HG03175 (cell line): Measurements from ENCODE around the gene BCL6B.

ENCODE experiments used
- ATAC-seq: cut with Tn5 transposase; IDR thresholded peaks from one replicate; pipeline ENCODE4 v1.9.1; 2021; ENCODE audit warnings: mild to moderate bottlenecking, moderate library complexity; ENCODE audit not compliant: unreplicated experiment

The BCL6B gene

GRCh38 chr17:7005716-7006115 is 17.1 kb upstream of the BCL6B start:
- ATAC-seq: no peak

GRCh38 chr17:7007143-7007542 is 15.7 kb upstream of the BCL6B start:
- ATAC-seq: no peak

GRCh38 chr17:7010523-7010922 is 12.3 kb upstream of the BCL6B start:
- ATAC-seq: no peak

DNA sequence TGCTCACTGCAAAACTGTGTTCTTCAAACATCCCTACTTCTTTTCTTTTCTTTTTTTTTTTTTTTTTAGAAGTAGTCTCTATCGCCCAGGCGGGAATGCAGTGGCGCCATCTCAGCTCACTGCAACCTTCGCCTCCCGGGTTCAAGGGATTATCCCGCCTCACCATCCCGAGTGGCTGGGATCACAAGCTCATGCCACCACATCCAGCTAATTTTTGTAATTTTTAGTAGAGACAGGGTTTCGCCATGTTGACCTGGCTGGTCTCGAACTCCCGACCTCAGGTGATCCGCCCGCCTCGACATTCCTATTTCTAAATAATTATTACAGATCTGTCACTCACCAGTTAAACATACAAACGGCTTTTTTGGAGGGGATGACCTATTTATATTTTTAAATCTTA is 11.4 kb upstream of the BCL6B start:
- ATAC-seq: no peak

- no peak for ATAC-seq
Observed at GRCh38 chr17:7011942-7012254, 11.0 kb upstream of the BCL6B start.

DNA sequence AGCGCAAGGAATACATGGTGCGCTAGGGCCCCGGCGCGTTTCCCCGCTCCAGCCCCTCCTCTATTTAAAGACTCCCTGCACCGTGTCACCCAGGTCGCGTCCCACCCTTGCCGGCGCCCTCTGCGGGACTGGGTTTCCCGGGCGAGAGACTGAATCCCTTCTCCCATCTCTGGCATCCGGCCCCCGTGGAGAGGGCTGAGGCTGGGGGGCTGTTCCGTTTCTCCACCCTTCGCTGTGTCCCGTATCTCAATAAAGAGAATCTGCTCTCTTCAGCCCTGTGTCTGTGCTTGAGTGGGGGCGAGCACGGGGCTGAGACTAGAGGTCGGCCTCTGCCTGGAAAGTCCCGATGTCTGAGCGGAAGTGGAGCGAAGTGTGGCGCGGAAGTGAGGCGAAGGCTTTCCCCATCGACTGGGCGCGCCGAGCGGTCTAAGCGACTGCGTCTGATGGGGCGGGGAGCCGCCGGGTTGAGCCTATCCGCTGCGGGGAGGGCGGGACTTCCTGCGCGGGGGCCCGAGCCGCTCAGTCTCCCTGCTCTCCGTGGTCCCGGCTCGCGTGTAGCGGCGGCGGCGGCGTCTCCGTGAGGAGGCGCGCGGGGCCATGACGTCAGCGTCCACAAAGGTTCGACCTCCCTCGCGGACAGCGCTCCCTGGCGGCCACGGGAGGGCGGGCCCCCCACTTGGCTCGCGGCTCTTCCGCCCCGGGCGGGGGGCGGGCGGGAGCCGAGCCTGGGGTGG is 8.4 kb upstream of the BCL6B start:
- ATAC-seq: peak; percentile 85

DNA sequence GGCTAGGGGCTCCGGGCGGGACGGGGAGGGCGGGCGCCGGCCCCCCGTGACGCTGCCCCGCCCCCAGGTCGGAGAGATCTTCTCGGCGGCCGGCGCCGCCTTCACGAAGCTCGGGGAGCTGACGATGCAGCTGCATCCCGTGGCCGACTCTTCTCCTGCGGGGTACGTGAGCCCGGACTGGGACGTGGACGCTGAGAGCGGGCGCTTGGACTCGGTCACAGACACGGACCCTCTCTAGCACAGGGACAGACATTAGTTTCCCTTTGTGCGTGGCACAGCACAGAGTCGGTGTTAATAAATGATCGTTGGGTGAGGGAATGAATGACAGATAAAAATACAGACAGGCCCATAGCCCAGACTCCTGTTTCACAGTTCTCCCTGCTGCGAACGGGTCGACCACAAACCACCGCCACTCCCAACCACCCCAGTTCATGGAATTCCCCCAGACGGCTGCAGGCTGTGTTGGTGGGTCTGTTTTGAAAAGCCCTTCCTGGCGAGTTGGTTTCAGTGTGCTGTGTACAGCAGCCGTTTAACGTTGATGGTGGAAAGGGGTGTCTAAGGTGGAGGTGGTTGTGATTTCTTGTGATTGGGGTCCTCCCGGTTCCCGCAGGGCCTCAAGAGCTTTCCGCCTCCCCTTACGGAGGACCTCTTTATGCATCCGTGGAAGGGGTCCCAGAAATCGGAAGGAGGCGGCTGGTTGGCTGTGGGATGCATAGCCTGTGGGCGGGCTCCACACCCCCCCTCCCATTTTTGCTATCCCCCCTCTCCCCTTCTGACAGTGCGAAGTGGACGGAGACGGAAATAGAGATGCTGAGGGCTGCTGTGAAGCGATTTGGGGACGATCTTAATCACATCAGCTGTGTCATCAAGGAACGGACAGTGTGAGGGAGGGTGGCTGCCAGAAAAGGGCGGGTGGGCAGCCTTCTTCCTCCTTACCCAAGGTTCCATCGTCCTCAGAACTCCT is 7.6 kb upstream of the BCL6B start:
- peak; percentile 13 for ATAC-seq

DNA sequence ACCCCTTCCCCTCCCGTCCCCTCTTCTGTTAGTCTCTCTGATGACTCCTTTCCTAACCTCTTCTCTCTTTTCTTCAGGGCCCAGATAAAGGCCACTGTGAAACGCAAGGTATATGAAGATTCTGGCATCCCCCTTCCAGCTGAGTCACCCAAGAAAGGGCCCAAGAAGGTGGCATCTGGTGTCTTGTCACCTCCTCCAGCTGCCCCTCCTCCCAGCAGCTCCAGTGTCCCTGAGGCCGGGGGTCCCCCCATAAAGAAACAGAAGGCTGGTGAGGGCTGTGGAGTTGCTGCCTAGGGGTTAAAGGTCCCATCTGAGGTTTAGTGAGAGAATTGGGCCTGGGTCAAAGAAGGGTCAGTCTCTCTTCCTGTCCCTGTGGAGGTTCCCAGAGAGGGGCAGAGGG is 6.4 kb upstream of the BCL6B start:
- ATAC-seq: no peak

- ATAC-seq: no peak
Observed at GRCh38 chr17:7016886-7017826, 5.7 kb upstream of the BCL6B start.

DNA sequence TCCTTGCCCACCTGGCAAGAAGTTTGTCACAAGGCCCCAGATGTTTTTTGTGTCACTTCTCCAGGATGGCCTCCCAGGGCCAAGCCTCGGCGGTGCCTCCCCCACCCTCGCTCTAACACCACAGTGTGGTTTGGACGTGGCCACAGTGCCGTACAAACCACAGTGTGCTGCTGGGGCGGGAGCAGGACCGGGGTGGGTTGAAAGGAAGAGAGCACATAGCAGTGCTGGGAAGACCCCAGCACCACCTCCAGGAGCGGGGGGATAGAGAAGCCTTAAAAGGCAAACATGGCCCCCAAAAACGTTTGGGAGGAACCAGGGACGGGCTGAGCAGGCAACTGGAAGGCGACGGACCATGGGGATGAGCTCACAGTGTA is 5.0 kb upstream of the BCL6B start:
- ATAC-seq: no peak

DNA sequence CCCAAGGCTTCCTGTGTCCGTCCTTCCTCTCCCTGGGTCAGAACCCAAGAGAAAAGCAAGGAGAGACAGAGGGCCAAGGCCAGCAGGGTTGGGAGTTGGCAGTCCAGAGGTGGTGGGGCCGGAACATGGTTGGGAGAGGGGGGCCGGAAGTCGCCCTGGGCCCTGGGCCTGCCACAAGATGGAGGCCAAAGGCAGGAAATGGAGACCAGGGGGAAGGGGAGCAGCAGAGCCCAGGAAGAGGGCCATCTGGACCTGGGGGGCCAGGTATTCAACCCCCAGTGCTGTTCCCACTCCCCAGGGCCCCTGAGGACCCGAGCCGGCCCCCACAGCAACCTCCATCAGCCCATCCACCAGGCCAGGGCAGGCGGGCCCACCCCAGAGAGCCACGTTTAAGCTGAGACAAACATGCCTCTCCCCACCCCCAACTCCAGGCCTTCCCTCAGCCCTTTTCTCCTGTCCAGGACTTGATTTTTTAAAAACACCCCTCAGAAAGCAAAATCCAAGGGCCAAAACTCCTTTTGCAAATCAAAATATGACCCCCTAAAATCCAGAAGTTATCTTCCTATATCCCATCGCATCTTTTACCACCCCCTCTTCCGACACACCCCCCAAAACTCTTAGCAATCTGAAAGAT is 4.4 kb upstream of the BCL6B start:
- no peak for ATAC-seq

- no peak for ATAC-seq
Observed at GRCh38 chr17:7019367-7019766, 3.5 kb upstream of the BCL6B start.

- ATAC-seq: no peak
Observed at GRCh38 chr17:7019839-7020519, 2.9 kb upstream of the BCL6B start.

DNA sequence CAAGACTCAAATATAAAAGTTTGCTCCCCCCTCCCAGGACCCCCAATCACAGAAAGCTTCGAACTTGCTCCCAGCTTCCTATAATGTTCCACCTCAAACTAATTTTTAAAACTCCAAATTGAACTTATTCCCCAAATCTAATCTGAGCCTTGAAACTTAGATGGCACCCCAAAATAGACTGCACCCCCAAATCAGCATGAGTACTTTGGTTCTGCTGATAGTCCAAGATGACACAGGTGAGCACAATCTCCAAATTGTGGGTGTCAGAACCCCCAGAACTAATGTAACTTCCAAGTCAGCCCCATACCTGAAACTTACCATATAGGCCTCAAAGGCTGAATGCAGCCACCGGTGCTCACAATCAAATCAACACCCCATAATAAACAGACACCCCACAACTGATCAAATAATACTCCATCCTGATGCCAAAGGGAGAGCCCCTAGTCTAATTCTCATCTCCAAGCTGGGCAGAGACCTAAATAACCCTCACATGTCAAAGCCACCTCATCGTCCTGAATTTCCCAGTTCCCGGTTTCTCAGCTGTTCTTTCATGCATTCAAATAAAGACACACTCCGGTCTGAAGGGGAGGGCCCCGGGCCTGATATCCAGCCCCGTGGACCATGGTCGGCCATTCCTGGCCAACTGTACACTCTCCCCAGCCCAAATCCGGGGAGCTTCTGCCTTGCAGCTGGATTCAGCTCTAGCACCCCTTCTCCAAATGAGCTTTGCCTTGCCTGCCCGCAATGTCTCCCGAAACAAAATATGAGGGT is 1.8 kb upstream of the BCL6B start:
- no peak for ATAC-seq

DNA sequence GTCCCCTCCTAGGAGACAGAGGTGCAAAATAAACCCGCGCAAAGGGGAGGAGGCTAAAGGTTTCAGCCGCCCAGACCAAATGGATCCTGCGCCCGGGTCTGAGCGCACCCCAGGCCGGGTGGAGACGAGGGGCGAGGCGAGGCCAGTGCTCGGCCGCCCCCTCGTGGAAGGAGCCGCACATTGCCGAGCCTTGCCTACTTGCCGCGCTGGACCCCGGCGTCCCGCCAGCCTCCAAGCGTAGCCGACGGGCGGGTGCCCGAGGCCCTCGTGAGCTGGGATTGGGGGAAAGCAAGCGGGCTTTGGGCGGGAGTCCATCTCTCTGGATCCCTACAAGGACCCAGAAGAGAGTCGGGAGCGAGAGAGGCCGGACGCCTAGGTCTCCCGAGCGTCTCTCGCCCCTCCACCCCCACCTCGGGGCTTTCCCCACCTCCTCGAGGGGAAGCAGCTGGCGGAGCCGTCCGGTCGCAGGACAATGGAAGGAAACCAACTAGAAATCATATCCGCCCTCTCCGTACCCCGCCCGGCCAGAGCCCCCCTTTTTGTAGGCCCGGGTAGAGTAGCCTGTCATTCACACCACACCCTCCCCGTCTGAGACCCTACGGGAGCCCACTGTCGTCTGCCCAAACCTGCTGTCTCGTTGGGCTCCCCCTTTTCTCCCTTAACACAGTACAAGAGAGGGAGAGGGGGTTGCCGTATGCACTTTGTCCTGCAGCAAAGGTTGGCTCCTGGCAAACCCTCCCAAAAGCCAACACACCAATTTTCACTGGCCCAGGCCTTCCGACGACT is 664 bp upstream of the BCL6B start:
- ATAC-seq: peak; percentile 70

DNA sequence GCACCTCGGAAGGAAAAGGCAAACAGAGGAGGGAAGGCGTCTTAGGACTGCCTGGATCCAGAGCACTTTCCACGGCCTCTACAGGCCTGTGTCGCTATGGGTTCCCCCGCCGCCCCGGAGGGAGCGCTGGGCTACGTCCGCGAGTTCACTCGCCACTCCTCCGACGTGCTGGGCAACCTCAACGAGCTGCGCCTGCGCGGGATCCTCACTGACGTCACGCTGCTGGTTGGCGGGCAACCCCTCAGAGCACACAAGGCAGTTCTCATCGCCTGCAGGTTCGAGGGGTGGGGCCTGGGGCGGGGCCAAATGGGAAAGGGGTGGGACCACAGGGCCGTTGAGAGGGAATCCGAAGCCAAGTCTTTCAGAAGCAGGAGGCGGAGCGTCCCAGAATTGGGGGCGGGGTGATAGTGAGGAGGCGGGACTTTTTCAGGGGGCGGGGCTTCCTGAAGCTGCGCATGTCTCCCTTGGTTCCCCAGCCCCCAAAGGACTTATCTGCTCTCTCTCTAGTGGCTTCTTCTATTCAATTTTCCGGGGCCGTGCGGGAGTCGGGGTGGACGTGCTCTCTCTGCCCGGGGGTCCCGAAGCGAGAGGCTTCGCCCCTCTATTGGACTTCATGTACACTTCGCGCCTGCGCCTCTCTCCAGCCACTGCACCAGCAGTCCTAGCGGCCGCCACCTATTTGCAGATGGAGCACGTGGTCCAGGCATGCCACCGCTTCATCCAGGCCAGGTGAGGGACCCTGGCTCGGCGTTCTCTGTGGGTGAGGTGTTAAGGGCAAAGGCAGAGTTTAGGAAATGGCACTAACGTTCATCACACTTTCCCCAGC is 939 bp downstream of the BCL6B start:
- ATAC-seq: no peak

DNA sequence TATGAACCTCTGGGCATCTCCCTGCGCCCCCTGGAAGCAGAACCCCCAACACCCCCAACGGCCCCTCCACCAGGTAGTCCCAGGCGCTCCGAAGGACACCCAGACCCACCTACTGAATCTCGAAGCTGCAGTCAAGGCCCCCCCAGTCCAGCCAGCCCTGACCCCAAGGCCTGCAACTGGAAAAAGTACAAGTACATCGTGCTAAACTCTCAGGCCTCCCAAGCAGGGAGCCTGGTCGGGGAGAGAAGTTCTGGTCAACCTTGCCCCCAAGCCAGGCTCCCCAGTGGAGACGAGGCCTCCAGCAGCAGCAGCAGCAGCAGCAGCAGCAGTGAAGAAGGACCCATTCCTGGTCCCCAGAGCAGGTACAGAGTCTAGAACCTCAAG is 1.5 kb downstream of the BCL6B start:
- ATAC-seq: no peak

DNA sequence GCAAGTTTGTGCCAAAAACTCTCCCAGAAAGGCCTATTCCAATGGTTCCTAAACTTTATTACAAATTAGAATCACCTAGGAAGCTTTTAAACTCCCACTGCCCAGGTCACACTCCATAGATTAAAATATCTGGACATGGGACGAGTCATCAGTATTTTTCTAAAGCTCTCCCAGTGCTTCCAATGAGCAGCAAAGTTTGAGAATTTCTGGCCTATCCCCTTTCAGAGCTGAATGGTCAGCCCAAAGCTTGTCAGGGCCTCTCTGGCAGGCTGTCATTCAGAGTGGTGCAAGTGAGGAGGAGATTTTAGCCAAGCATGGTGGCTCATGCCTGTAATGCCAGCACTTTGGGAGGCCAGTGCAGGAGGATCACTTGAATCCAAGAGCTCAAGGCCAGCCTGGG is 2.4 kb downstream of the BCL6B start:
- no peak for ATAC-seq
